H9 (cell line): Measurements from ENCODE around the gene CCDC92B. TPM values are rescaled to one million over a fixed set of nuclear protein-coding genes. Genes with fewer than 3 reads are reported as not detected.
"Not testable (repeated sequence)": the region's sequence is repeated elsewhere in the genome, so short reads cannot be mapped to it uniquely, and the experiment has no call there.

Experiments
- DNase-seq: peaks from one replicate; pipeline ENCODE4 v3.0.0-alpha.2; 2017
- H2AFZ ChIP-seq: one replicate; pipeline ENCODE4 v1.6.1; 2013; ENCODE audit warnings: mild to moderate bottlenecking, low read length, control low read depth, moderate library complexity
- H2AK5ac ChIP-seq: 2 replicates; pipeline ENCODE4 v1.6.1; 2013; ENCODE audit warnings: low read length, control low read depth, mixed read lengths; ENCODE audit not compliant: insufficient read length
- H2BK120ac ChIP-seq: one replicate; pipeline ENCODE4 v1.6.1; 2013; ENCODE audit warnings: low read depth, mild to moderate bottlenecking, low read length, control low read depth, inconsistent platforms; ENCODE audit not compliant: poor library complexity, severe bottlenecking
- H2BK12ac ChIP-seq: 2 replicates; pipeline ENCODE4 v1.6.1; 2013; ENCODE audit warnings: low read length, control low read depth, mixed read lengths, low read depth; ENCODE audit not compliant: insufficient read length
- H2BK15ac ChIP-seq: 2 replicates; pipeline ENCODE4 v1.6.1; 2013; ENCODE audit warnings: low read depth, low read length, control low read depth
- H2BK20ac ChIP-seq: one replicate; pipeline ENCODE4 v1.6.1; 2013; ENCODE audit warnings: low read depth, mild to moderate bottlenecking, low read length, control low read depth, inconsistent platforms; ENCODE audit not compliant: poor library complexity, severe bottlenecking
- H2BK5ac ChIP-seq: 2 replicates; pipeline ENCODE4 v1.6.1; 2013; ENCODE audit warnings: low read length, control low read depth, mixed read lengths; ENCODE audit not compliant: insufficient read length
- H3K14ac ChIP-seq: 2 replicates; pipeline ENCODE4 v1.6.1; 2013; ENCODE audit warnings: low read length, control low read depth; ENCODE audit not compliant: insufficient read depth
- H3K18ac ChIP-seq: 2 replicates; pipeline ENCODE4 v1.6.1; 2013; ENCODE audit warnings: low read depth, mild to moderate bottlenecking, mixed read lengths, low read length, control low read depth; ENCODE audit not compliant: insufficient read length
- H3K23ac ChIP-seq: 2 replicates; pipeline ENCODE4 v1.6.1; 2013; ENCODE audit warnings: low read length, control low read depth, mixed read lengths, low read depth; ENCODE audit not compliant: insufficient read length
- H3K23me2 ChIP-seq: 2 replicates; pipeline ENCODE4 v1.6.1; 2013; ENCODE audit warnings: low read depth, mild to moderate bottlenecking, mixed read lengths, low read length, control low read depth; ENCODE audit not compliant: insufficient read length, poor library complexity, severe bottlenecking
- H3K27ac ChIP-seq: 2 replicates; pipeline ENCODE4 v1.5.1; 2013; ENCODE audit warnings: low read length, control low read depth, mixed read lengths, low read depth; ENCODE audit not compliant: insufficient read length
- H3K27me3 ChIP-seq: 2 replicates; pipeline ENCODE4 v1.6.1; 2013; ENCODE audit warnings: low read length, control low read depth, inconsistent platforms; ENCODE audit not compliant: insufficient read depth
- H3K4ac ChIP-seq: 2 replicates; pipeline ENCODE4 v1.6.1; 2013; ENCODE audit warnings: low read depth, mild to moderate bottlenecking, control low read depth, inconsistent platforms, low read length, moderate library complexity
- H3K4me1 ChIP-seq: 2 replicates; pipeline ENCODE4 v1.6.1; 2013; ENCODE audit warnings: low read length, control low read depth, inconsistent platforms; ENCODE audit not compliant: insufficient read depth
- H3K4me2 ChIP-seq: 2 replicates; pipeline ENCODE4 v1.6.1; 2013; ENCODE audit warnings: low read length, control low read depth, mixed read lengths; ENCODE audit not compliant: insufficient read length, insufficient read depth
- H3K56ac ChIP-seq: 2 replicates; pipeline ENCODE4 v1.6.1; 2013; ENCODE audit warnings: low read depth, mild to moderate bottlenecking, mixed read lengths, low read length, control low read depth; ENCODE audit not compliant: insufficient read length
- H3K79me1 ChIP-seq: 2 replicates; pipeline ENCODE4 v1.6.1; 2013; ENCODE audit warnings: low read depth, mild to moderate bottlenecking, moderate library complexity, low read length, control low read depth, inconsistent platforms; ENCODE audit not compliant: insufficient read depth, poor library complexity, severe bottlenecking
- H3K79me2 ChIP-seq: 2 replicates; pipeline ENCODE4 v1.6.1; 2013; ENCODE audit warnings: low read length, control low read depth, inconsistent platforms; ENCODE audit not compliant: insufficient read depth
- H3K9ac ChIP-seq: 2 replicates; pipeline ENCODE4 v1.6.1; 2013; ENCODE audit warnings: low read length, control low read depth, mixed read lengths; ENCODE audit not compliant: insufficient read length; ENCODE audit errors: extremely low read depth
- H3K9me3 ChIP-seq: one replicate; pipeline ENCODE4 v1.6.1; 2013; ENCODE audit warnings: low read depth, low read length, inconsistent platforms; ENCODE audit not compliant: control insufficient read depth
- H3T11ph ChIP-seq: one replicate; pipeline ENCODE4 v1.6.1; 2013; ENCODE audit warnings: mild to moderate bottlenecking, low read length, control low read depth, inconsistent platforms
- H4K20me1 ChIP-seq: one replicate; pipeline ENCODE4 v1.6.1; 2013; ENCODE audit not compliant: control insufficient read depth, insufficient read length, insufficient read depth
- H4K5ac ChIP-seq: 2 replicates; pipeline ENCODE4 v1.6.1; 2013; ENCODE audit warnings: low read depth, mild to moderate bottlenecking, mixed read lengths, low read length, control low read depth; ENCODE audit not compliant: insufficient read length
- H4K8ac ChIP-seq: replicated peaks from 2 replicates; pipeline ENCODE4 v1.6.1; 2013; ENCODE audit warnings: low read length, control low read depth, mixed read lengths, low read depth; ENCODE audit not compliant: insufficient read length
- H4K91ac ChIP-seq: 2 replicates; pipeline ENCODE4 v1.6.1; 2013; ENCODE audit warnings: low read depth, mild to moderate bottlenecking, moderate library complexity, mixed read lengths, low read length, control low read depth; ENCODE audit not compliant: insufficient read length
- H3K27ac Mint-ChIP-seq, 3 experiments: 2 replicates in 2 of 3; 3 replicates in 1 of 3; pipeline ENCODE4 v1.8.0; 2020 to 2021; ENCODE audit warnings: mixed read lengths in 3 of 3, mild to moderate bottlenecking in 1 of 3, moderate library complexity in 1 of 3
- H3K27me3 Mint-ChIP-seq: 2 replicates; pipeline ENCODE4 v1.8.0; 2021; ENCODE audit warnings: low read depth, mild to moderate bottlenecking, moderate library complexity, mixed read lengths
- H3K36me3 Mint-ChIP-seq, 3 experiments: 2 replicates in 2 of 3; 3 replicates in 1 of 3; pipeline ENCODE4 v1.8.0; 2020 to 2021; ENCODE audit warnings: low read depth in 3 of 3, mixed read lengths in 3 of 3; ENCODE audit not compliant: insufficient read depth in 1 of 3
- H3K4me1 Mint-ChIP-seq, 2 experiments: 2 replicates each; pipeline ENCODE4 v1.8.0; 2020; ENCODE audit warnings: mixed read lengths in 2 of 2
- H3K4me3 Mint-ChIP-seq, 2 experiments: 2 replicates in 1 of 2; 3 replicates in 1 of 2; pipeline ENCODE4 v1.8.0; 2020 to 2021; ENCODE audit warnings: mild to moderate bottlenecking in 2 of 2, mixed read lengths in 2 of 2, moderate library complexity in 1 of 2
- H3K9me3 Mint-ChIP-seq, 2 experiments: 2 replicates in 1 of 2; 3 replicates in 1 of 2; pipeline ENCODE4 v1.8.0; 2020; ENCODE audit warnings: mild to moderate bottlenecking in 2 of 2, mixed read lengths in 2 of 2, moderate library complexity in 1 of 2
- WGBS: extraction: QIAGEN DNeasy Blood & Tissue Kit; methylation state at CpG from one replicate; pipeline ENCODE4 v1.1.7; 2013; ENCODE audit warnings: missing lambda C conversion rate, low lambda C conversion rate, mixed read lengths; ENCODE audit not compliant: insufficient read length; ENCODE audit errors: extremely low coverage; 5-methylcytosine and 5-hydroxymethylcytosine counted together
- total RNA-seq: library from RNA; stranded (reverse); gene quantifications from 2 replicates; pipeline ENCODE4 v1.2.1, GENCODE V29; 2021
- TF ChIP-seq, protein P1 (sequence below): fragments of 200-600 bp; sonication (generic); conservative IDR thresholded peaks from 3 replicates; pipeline ENCODE4 v1.8.0; 2021; ENCODE audit warnings: antibody characterized with exemption, mild to moderate bottlenecking

The CCDC92B gene
- total RNA-seq, 1 experiment from 2014 or later: 8.0 TPM

DNA sequence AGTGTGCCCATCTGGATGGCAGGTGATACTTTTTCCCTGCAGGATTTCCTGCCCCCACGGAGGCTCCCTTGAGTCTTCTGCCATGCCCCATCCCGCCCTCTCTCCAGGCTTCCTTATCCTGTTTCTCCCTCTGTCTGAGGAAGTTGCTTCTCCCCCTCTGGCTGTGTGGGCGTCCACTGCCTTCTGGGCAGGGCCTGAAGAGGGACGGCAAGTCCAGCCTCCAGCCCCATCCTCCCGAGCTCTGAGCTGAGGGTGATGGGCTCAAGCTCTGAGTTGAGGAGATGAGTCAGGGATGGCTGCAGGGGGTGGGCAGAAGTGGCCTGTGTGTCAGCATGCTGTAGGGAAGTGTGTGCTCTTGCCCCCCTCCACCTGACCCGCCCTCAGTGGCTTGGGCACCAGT is 32.6 kb upstream of the CCDC92B start:
- H2BK5ac ChIP-seq: no peak overlapping the region
- no peak overlapping the region for H2BK15ac ChIP-seq
- H3K23me2 ChIP-seq: peaks cover 4% of the 10 kb centered on the region
- H2BK12ac ChIP-seq: no peak overlapping the region
- H3K27ac ChIP-seq: no peak overlapping the region
- Mint-ChIP-seq H3K27ac (no peak overlapping the region), H3K4me1 (peaks cover 7 to 21% of the 10 kb centered on the region in 2 experiments; a peak in 3 of 4 replicates), H3K9me3 (no peaks in the 10 kb centered on the region; a peak in 1 of 5 replicates), H3K36me3 (no peaks in the 10 kb centered on the region), H3K4me3 (no peak overlapping the region), H3K27me3 (peaks cover 2% of the 10 kb centered on the region; the same call in 1 of the 2 replicates)
- no peaks in the 10 kb centered on the region for H3K4me1 ChIP-seq
- 0 out of 2 replicates have a peak overlapping the region, but pooled peaks have one; percentile 16 for H3K14ac ChIP-seq
- no peak overlapping the region for H3T11ph ChIP-seq
- no peak overlapping the region for H3K23ac ChIP-seq
- H2AFZ ChIP-seq: no peak overlapping the region
- no peaks in the 10 kb centered on the region for H4K20me1 ChIP-seq
- H2BK120ac ChIP-seq: no peak overlapping the region
- no peaks in the 10 kb centered on the region for H3K79me1 ChIP-seq
- no peak overlapping the region for H2AK5ac ChIP-seq
- no peak overlapping the region for H3K4me2 ChIP-seq
- no peak overlapping the region for H3K56ac ChIP-seq
- H3K79me2 ChIP-seq: no peaks in the 10 kb centered on the region
- no peak overlapping the region for H4K91ac ChIP-seq
- TF ChIP-seq, protein P1, sequence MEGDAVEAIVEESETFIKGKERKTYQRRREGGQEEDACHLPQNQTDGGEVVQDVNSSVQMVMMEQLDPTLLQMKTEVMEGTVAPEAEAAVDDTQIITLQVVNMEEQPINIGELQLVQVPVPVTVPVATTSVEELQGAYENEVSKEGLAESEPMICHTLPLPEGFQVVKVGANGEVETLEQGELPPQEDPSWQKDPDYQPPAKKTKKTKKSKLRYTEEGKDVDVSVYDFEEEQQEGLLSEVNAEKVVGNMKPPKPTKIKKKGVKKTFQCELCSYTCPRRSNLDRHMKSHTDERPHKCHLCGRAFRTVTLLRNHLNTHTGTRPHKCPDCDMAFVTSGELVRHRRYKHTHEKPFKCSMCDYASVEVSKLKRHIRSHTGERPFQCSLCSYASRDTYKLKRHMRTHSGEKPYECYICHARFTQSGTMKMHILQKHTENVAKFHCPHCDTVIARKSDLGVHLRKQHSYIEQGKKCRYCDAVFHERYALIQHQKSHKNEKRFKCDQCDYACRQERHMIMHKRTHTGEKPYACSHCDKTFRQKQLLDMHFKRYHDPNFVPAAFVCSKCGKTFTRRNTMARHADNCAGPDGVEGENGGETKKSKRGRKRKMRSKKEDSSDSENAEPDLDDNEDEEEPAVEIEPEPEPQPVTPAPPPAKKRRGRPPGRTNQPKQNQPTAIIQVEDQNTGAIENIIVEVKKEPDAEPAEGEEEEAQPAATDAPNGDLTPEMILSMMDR: no peak
- no CpG with 5 or more reads among the region's 6 CpGs for WGBS
- DNase-seq: no peak
- H2BK20ac ChIP-seq: no peak overlapping the region
- H3K9me3 ChIP-seq: no peaks in the 10 kb centered on the region
- H3K27me3 ChIP-seq: no peaks in the 10 kb centered on the region
- no peak overlapping the region for H3K9ac ChIP-seq
- H3K18ac ChIP-seq: no peak overlapping the region
- no peak overlapping the region for H4K5ac ChIP-seq
- H3K4ac ChIP-seq: no peak overlapping the region
- H4K8ac ChIP-seq: no peak overlapping the region

DNA sequence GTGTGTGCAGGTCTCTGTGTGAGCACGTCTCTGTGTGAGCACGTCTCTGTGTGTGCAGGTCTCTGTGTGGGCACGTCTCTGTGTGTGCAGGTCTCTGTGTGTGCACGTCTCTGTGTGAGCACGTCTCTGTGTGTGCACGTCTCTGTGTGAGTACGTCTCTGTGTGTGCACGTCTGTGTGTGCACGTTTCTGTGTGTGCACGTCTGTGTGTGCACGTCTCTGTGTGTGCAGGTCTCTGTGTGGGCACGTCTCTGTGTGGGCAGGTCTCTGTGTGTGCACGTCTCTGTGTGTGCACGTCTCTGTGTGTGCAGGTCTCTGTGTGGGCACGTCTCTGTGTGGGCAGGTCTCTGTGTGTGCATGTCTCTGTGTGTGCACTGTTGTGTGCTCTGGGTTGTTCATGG is 32.1 kb upstream of the CCDC92B start:
- not testable (repeated sequence) for H3K27ac ChIP-seq, H2BK12ac ChIP-seq, H2BK20ac ChIP-seq, H3K56ac ChIP-seq, H4K91ac ChIP-seq, H3K23ac ChIP-seq, H4K5ac ChIP-seq, H3K4me3 Mint-ChIP-seq, H3K18ac ChIP-seq, H3K27ac Mint-ChIP-seq, H3K79me1 ChIP-seq, H3K14ac ChIP-seq, H3K27me3 Mint-ChIP-seq, H2BK15ac ChIP-seq, H2BK5ac ChIP-seq, H4K8ac ChIP-seq, H3T11ph ChIP-seq, H3K27me3 ChIP-seq, H2AK5ac ChIP-seq, H3K79me2 ChIP-seq, H3K36me3 Mint-ChIP-seq, H3K9me3 ChIP-seq, H3K9me3 Mint-ChIP-seq, H2BK120ac ChIP-seq, H3K4me1 ChIP-seq, H3K4ac ChIP-seq, H4K20me1 ChIP-seq, H2AFZ ChIP-seq, DNase-seq, H3K9ac ChIP-seq, H3K23me2 ChIP-seq, H3K4me2 ChIP-seq
- no CpG with 5 or more reads among the region's 15 CpGs for WGBS
- peaks cover 10 to 24% of the 10 kb centered on the region in 2 experiments; a peak in 3 of 4 replicates for H3K4me1 Mint-ChIP-seq
